PFSK-1 (cell line): ENCODE data around the gene KRTAP4-6.

Source experiments
- POLR2AphosphoS5 ChIP-seq: IDR thresholded peaks from 2 replicates; pipeline ENCODE4 v1.6.1; 2012; ENCODE audit warnings: low read depth, mild to moderate bottlenecking, control low read depth, low read length, moderate library complexity
- SIN3A ChIP-seq: IDR thresholded peaks from 2 replicates; pipeline ENCODE4 v1.6.1; 2012; ENCODE audit warnings: mild to moderate bottlenecking, low read length, moderate library complexity, borderline replicate concordance; ENCODE audit not compliant: insufficient read depth
- TAF1 ChIP-seq: IDR thresholded peaks from 2 replicates; pipeline ENCODE4 v1.6.1; 2012; ENCODE audit warnings: low read length, control low read depth, borderline replicate concordance; ENCODE audit not compliant: insufficient read depth

GRCh38 chr17:41118721-41119120 is 21.6 kb downstream of the KRTAP4-6 start:
- no peak for TF ChIP-seq TAF1
- TF ChIP-seq SIN3A = no peak
- TF ChIP-seq POLR2AphosphoS5 = no peak
